ENCODE results near the gene MAMDC4. TPM values are rescaled to one million over a fixed set of nuclear protein-coding genes. Genes with fewer than 3 reads are reported as not detected.

Gene MAMDC4
- total RNA-seq, 1 experiment from 2014 or later, result 0.42 TPM

DNA sequence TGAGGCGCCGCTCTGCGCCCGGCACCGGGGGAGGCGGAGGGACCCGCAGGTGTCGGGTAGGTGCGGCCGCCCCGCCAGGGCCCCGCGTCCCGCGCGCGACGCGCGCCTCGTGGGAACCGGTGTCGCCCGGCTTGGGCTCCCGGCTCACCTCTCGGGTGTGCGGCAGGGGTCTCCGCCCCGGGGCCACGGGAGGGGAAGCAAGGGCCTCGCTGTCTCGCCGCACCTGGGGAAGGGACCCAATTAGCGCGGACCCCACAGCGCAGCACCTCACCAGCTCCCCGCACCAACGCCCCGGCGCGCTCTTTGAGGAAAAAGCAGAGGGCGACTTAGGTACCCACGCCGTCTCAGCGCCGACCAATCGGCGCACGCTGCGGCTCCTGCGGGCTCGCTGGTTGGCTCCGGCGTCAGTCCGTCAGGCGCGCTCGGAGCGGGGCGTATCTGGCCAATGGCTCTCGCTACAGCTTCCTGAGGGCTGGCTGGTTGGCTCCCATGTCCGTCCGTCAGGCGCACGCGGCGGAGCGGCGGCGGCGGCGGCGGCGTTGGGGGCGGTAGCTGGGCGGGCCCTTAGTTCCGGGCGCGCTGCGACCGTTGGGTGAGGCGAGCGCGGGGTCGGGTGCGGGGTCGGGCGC, 33.9 kb downstream of the MAMDC4 start, which contains the start of gene TRAF2:
Gene TRAF2 (plus strand): TSS at position 567 of the 629 bp plus-strand sequence. CDS start 12,225 bp downstream, outside the sequence.
- DNase-seq (ENCODE audit: low read depth in 1 of 2, low spot score in 2 of 2), result peak; percentile 95 to 97
- H3K27ac ChIP-seq, result peak within 1 kb of the TSS; percentile 86

DNA sequence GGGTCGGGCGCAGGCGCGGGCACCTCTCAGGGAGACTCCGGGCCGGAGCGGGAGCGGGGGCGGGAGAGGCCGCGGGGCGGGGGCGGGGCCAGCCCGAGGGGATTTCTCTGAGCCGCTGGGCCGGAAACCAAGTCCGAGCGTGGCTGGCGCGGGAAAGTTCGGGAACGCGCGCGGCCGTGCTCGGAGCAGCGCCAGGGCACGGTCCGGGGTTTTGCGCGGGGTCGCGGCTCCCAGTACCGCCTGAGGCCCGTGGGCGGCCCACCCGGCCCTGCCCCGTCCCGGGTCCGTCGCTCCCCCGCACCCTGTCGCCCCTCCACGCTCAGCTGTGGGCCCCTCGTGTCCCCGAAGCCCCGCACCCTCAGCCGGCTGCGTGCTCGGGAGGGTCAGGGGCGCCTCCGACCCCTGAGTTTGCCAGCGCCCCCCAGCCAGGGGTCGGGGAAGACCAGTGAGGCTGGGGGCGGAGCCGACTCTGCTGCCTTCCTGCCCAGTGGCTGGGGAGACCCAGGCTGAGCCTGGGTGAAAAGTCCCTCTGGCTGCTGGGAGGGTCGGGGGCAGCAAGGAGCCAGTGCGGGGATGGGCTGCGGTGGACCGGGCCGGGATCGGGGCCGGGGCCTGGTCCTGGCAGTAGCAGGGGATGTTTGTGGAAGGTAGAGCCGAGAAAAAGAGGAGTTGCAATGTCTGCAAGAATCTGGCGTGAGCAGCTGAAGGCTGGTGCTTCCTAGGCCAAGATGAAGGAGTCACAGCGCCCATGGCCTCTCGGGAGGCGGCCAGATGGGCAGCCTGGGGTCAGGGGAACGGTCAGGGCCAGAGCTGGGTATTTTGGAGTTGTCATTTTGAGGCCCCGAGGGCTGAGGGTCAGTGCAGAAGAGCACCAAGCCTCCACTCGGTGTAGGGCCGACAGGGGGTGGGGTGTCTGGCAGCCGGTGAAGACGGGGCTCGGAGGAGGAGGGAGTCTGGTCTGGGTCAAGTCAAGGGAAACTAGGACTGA, 34.8 kb downstream of the MAMDC4 start:
- DNase-seq (ENCODE audit: low read depth in 1 of 2, low spot score in 2 of 2), result peak in 1 of 2 experiments; percentile 37
- 0 out of 2 replicates have a peak, but pooled peaks cover 2% of the 10 kb centered on the region for H3K9me3 ChIP-seq (replicated peaks)

More for the DNA sequence above, 33.9 kb downstream of the MAMDC4 start, which contains the start of gene TRAF2:
- Histone ChIP-seq H3K9me3 (replicated peaks) (0 out of 2 replicates have a peak, but pooled peaks cover 2% of the 10 kb centered on the region), H3K4me3 (peak within 1 kb of the TSS; percentile 96), H3K4me1 (replicated peaks) (peaks cover 36% of the 10 kb centered on the region), H3K36me3 (peaks cover 15% of the 10 kb centered on the region), H3K27me3 (replicated peaks) (no peaks in the 10 kb centered on the region)

DNA sequence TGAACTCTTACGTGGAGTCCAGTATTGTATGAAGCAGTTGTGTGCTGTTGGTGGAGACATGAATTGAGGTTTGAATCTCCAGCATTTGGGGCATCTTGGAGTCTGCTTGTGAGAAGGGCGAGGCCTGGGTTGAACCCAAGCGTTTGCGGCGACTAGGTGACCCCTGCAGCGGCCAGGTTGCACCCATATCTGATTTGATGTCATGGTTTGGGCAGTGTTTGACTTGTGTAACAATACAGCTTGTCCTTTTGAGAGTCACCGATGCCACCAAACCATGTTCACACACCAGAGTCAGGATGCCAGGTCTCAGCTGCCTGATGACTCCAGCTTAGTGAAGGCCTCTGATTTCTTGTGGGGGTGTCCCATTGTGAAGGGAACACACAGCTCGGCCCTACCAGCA, 36.3 kb downstream of the MAMDC4 start:
- peaks cover 18% of the 10 kb centered on the region for H3K36me3 ChIP-seq
- H3K27ac ChIP-seq, result no peak overlapping the region
- no peaks in the 10 kb centered on the region for H3K27me3 ChIP-seq (replicated peaks)
- H3K4me3 ChIP-seq, result no peak overlapping the region
- DNase-seq (ENCODE audit: low read depth in 1 of 2, low spot score in 2 of 2), result no peak
- peaks cover 19% of the 10 kb centered on the region; the same call in 1 of the 2 replicates for H3K4me1 ChIP-seq (replicated peaks)
- 0 out of 2 replicates have a peak, but pooled peaks cover 2% of the 10 kb centered on the region for H3K9me3 ChIP-seq (replicated peaks)

More for the DNA sequence above, 34.8 kb downstream of the MAMDC4 start:
- peak overlapping the region; percentile 96 for H3K4me3 ChIP-seq
- H3K36me3 ChIP-seq, result peaks cover 18% of the 10 kb centered on the region
- no peaks in the 10 kb centered on the region for H3K27me3 ChIP-seq (replicated peaks)
- H3K4me1 ChIP-seq (replicated peaks), result peaks cover 29% of the 10 kb centered on the region
- peak overlapping the region; percentile 86 for H3K27ac ChIP-seq

DNA sequence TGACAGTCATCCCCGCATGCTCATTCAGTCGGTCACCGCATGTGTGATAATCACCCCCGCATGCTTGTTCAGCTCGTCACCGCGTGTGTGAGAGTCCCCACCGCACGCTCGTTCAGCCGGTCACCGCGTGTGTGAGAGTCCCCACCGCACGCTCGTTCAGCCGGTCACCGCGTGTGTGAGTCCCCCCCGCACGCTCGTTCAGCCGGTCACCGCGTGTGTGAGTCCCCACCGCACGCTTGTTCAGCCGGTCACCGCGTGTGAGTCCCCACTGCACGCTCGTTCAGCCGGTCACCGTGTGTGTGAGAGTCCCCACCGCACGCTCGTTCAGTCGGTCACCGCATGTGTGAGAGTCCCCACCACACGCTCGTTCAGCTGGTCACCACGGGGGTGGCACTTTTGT, 37.7 kb downstream of the MAMDC4 start:
- H3K4me1 ChIP-seq (replicated peaks), result peaks cover 19% of the 10 kb centered on the region; the same call in 1 of the 2 replicates
- no peak for DNase-seq (ENCODE audit: low read depth in 1 of 2, low spot score in 2 of 2)
- H3K9me3 ChIP-seq (replicated peaks), result 0 out of 2 replicates have a peak, but pooled peaks cover 2% of the 10 kb centered on the region
- peaks cover 27% of the 10 kb centered on the region for H3K36me3 ChIP-seq
- H3K4me3 ChIP-seq, result no peak overlapping the region
- no peak overlapping the region for H3K27ac ChIP-seq
- no peaks in the 10 kb centered on the region for H3K27me3 ChIP-seq (replicated peaks)

DNA sequence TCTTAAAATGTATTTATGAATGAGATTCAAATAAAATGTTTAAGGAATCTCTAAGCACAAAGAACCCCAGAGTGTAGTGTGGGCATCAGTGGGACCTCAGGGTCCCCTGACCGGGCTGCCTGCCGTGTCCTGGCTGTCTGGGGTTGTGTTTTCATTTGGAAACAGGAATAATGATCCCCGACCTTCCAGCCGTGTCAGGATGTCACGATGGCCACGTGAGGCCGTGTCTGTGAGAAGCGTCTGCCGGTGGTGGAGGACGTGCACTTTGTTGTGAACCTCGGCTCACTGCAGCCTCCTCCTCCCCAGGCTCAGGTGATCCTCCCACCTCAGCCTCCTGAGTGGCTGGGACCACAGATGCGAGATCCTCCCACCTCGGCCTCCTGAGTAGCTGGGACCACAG, 38.5 kb downstream of the MAMDC4 start:
- Histone ChIP-seq H3K27ac (no peak overlapping the region), H3K4me3 (no peak overlapping the region), H3K4me1 (replicated peaks) (peaks cover 14% of the 10 kb centered on the region; the same call in 1 of the 2 replicates), H3K9me3 (replicated peaks) (0 out of 2 replicates have a peak, but pooled peaks cover 2% of the 10 kb centered on the region), H3K36me3 (peaks cover 33% of the 10 kb centered on the region), H3K27me3 (replicated peaks) (no peaks in the 10 kb centered on the region)
- no peak for DNase-seq (ENCODE audit: low read depth in 1 of 2, low spot score in 2 of 2)

DNA sequence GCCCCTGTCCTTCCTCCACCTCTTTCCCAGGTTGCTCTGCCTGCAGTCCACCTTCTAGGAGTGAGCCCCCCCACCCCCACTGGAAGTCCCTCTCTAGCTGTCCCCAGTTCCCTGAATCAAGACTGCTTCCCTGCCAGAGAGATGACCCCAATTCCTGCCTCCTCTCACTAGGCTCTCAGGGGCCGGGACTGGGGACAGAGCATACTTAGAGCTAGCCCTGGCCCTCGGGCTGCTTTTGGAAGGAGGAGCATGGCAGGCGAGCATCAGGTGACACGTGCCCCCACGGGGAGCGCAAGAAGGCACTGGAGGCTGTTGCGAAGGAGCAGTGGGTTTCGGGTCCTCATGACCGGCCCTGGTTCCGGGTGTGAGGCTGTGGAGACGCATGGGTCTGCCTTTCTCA, 43.9 kb downstream of the MAMDC4 start:
- DNase-seq (ENCODE audit: low read depth in 1 of 2, low spot score in 2 of 2), result no peak
- Histone ChIP-seq H3K27me3 (replicated peaks) (no peaks in the 10 kb centered on the region), H3K27ac (no peak overlapping the region), H3K4me3 (no peak overlapping the region), H3K4me1 (replicated peaks) (peaks cover 10% of the 10 kb centered on the region), H3K36me3 (peaks cover 45% of the 10 kb centered on the region), H3K9me3 (replicated peaks) (no peaks in the 10 kb centered on the region)

DNA sequence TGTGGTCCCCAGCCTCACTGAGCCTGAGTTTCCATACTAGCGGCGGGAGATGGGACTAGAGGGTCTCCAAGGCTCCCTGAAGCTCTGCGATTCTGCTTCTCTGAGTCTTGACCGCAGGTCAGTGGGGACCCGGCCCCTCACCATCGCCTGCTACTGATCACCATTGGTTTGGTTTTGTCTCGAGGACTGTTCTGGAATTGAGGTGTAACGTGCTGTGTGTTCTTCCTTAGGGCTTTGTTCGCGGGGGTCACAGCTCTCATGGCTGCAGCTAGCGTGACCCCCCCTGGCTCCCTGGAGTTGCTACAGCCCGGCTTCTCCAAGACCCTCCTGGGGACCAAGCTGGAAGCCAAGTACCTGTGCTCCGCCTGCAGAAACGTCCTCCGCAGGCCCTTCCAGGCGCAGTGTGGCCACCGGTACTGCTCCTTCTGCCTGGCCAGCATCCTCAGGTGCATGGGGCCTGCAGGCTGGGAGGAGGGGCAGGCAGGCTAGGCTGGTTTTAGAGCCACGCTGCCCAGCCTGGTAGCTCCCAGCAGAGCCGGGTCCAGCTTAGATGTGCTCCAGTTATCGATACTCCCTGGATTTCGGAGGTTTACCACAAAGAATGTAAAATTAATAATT, 46.4 kb downstream of the MAMDC4 start:
- Histone ChIP-seq H3K9me3 (replicated peaks) (no peaks in the 10 kb centered on the region), H3K4me1 (replicated peaks) (peaks cover 32% of the 10 kb centered on the region), H3K27ac (no peak overlapping the region), H3K4me3 (no peak overlapping the region), H3K27me3 (replicated peaks) (no peaks in the 10 kb centered on the region), H3K36me3 (peaks cover 53% of the 10 kb centered on the region)
- no peak for DNase-seq (ENCODE audit: low read depth in 1 of 2, low spot score in 2 of 2)

DNA sequence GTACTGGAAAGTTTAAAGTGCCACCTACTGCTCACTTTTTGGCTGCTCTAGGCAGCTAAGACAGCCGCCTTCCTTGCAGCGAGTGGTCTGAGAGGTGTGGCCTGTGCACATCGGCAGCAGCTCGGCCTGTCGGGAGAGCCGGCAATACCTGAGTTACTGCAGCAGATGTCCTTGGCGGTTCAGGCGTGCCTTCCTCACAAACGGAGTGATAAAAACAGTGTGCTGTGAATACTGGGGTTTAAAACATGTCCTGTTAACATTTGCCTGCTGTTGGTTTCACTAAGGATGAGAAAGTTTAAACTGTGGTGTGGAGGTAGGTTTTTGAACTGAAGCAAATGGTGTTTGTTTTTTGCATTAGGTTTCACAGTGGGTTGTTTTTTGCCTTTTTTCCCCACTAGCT, 47.0 kb downstream of the MAMDC4 start:
- Histone ChIP-seq H3K4me1 (replicated peaks) (peaks cover 32% of the 10 kb centered on the region), H3K27ac (no peak overlapping the region), H3K9me3 (replicated peaks) (no peaks in the 10 kb centered on the region), H3K4me3 (no peak overlapping the region), H3K27me3 (replicated peaks) (no peaks in the 10 kb centered on the region), H3K36me3 (peaks cover 55% of the 10 kb centered on the region)
- no peak for DNase-seq (ENCODE audit: low read depth in 1 of 2, low spot score in 2 of 2)

DNA sequence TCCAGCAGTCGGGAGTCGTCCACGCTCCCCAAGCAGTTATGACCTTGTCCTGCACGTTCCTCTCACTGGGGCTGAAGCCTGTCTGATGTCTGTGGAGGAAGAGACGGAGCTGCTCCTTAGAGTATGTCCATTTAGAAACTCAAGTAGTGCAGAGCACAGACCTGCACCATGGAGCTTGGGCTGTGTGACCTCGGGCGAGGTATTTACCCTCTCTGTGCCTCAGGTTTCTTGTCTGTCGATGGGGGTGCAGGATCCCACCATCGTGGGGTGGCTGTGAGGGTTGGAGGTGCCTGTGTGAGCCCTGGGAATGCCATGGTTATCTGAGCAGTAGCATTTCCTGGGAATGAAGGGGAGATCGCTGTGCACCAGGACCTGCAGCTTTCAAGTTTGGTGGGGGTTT, 48.4 kb downstream of the MAMDC4 start:
- Histone ChIP-seq H3K27ac (no peak overlapping the region), H3K27me3 (replicated peaks) (no peaks in the 10 kb centered on the region), H3K4me1 (replicated peaks) (peaks cover 32% of the 10 kb centered on the region), H3K9me3 (replicated peaks) (no peaks in the 10 kb centered on the region), H3K36me3 (peaks cover 52% of the 10 kb centered on the region), H3K4me3 (no peak overlapping the region)
- DNase-seq (ENCODE audit: low read depth in 1 of 2, low spot score in 2 of 2), result no peak

DNA sequence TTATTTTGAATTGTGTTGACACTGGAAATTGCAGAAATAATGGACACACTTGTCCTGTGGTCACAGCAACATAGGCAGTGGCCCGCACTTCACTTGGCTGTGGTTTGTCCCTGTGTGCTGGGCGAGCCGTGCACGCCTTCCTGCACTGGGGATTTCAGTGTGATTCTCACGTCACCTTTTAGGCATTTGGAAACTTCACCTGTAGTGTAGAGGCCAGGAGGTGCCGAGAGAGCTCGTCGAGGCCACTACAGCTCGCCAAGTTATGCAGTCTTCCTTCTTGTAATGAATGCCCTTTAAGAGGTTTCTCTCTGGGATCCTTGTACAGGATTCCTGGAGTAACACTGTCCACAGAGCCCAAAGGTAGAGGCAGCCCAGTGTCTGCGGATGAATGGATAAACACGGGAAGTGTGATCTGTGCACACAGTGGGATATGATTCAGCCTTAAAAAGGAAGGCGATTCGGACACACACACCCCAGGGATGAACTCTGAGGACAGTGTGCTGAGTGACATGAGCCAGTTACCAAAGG, 48.9 kb downstream of the MAMDC4 start:
- no peaks in the 10 kb centered on the region for H3K27me3 ChIP-seq (replicated peaks)
- no peak for DNase-seq (ENCODE audit: low read depth in 1 of 2, low spot score in 2 of 2)
- peak overlapping the region; percentile 78 for H3K27ac ChIP-seq
- H3K4me3 ChIP-seq, result no peak overlapping the region
- no peaks in the 10 kb centered on the region for H3K9me3 ChIP-seq (replicated peaks)
- peaks cover 57% of the 10 kb centered on the region for H3K36me3 ChIP-seq
- H3K4me1 ChIP-seq (replicated peaks), result peaks cover 32% of the 10 kb centered on the region

DNA sequence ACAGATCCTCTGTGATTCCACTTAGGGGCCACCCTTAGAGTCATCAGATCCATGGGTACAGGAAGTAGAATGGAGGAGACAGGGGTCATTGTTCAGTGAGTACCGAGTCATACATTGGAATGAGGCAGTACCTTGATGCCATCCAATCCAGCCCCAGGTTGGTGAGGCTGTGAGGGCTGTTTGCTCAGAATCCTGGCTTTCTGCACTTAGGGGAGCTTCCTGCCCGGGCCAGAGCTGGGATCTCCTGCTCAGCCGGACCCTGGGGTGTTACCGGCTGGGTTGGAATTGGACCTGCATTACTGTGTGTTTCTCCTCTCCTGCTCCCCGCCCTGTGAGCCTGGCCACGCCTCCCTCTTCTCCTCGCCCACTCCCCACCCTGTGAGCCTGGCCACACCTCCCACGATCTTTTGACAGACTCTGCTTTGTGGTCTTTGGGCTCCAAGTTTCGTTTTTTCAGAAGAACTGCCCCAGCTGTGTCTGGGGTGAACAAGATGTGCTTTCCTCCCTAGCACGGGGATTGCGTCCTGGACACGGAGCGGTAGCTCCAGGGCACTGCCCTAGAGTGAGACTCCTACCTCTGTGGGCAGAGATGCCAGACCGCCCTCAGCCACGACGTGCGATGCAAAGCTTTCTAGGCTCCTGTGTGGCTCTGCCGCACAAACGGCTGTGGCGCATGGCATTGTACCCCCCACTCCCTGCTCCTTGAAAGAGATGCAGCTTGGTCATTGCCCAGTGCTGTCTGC, 49.5 kb downstream of the MAMDC4 start:
- no peaks in the 10 kb centered on the region for H3K9me3 ChIP-seq (replicated peaks)
- peak; percentile 70 to 77 for DNase-seq (ENCODE audit: low read depth in 1 of 2, low spot score in 2 of 2)
- no peaks in the 10 kb centered on the region for H3K27me3 ChIP-seq (replicated peaks)
- no peak overlapping the region for H3K4me3 ChIP-seq
- H3K36me3 ChIP-seq, result peaks cover 63% of the 10 kb centered on the region
- peaks cover 32% of the 10 kb centered on the region for H3K4me1 ChIP-seq (replicated peaks)
- H3K27ac ChIP-seq, result peak overlapping the region; percentile 78

DNA sequence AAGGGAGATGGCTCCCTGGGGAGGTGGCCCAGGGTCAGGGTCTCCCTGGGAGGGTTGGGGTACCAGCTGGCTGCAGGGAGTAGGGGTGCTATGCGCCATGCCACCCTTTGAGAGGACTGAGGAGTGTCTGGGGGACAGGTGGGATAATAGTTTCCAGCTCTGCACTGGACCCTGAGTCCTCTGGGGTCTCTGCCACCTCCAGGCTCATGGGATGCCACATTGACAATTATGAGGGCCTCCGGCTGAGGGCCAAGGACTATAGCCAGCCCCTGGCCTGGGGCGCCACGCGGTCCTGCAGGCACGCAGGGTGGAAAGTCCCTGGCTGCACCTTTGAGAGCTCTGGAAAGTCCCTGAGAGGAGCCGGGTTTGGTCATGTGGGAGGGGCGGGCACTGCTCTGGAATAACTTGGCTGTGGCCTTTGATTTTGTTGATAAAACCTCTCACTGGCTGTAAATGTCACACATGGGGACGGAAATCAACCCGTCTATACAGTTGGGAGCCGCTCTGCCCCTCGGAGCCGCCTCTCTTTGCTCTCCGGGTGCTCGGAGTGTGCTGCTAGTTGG, 50.2 kb downstream of the MAMDC4 start:
- Histone ChIP-seq H3K27me3 (replicated peaks) (no peaks in the 10 kb centered on the region), H3K36me3 (peaks cover 70% of the 10 kb centered on the region), H3K4me3 (no peak overlapping the region), H3K4me1 (replicated peaks) (peaks cover 32% of the 10 kb centered on the region), H3K9me3 (replicated peaks) (no peaks in the 10 kb centered on the region), H3K27ac (peak overlapping the region; percentile 78)
- peak; percentile 81 to 92 for DNase-seq (ENCODE audit: low read depth in 1 of 2, low spot score in 2 of 2)

All from SJSA1 (cell line).